ENCODE measurements around the gene VPS8. TPM values are rescaled to one million over a fixed set of nuclear protein-coding genes. Genes with fewer than 3 reads are reported as not detected.
A peak's percentile ranks its signal among the peaks of the same experiment; 100 is the strongest.

VPS8 gene
- total and polyA plus RNA-seq, 9 of the 15 experiments (the other 6 are each of a cell fraction or from before 2014, with no cell fraction given), result 7.2 to 41.0 (median 28.3) TPM

DNA sequence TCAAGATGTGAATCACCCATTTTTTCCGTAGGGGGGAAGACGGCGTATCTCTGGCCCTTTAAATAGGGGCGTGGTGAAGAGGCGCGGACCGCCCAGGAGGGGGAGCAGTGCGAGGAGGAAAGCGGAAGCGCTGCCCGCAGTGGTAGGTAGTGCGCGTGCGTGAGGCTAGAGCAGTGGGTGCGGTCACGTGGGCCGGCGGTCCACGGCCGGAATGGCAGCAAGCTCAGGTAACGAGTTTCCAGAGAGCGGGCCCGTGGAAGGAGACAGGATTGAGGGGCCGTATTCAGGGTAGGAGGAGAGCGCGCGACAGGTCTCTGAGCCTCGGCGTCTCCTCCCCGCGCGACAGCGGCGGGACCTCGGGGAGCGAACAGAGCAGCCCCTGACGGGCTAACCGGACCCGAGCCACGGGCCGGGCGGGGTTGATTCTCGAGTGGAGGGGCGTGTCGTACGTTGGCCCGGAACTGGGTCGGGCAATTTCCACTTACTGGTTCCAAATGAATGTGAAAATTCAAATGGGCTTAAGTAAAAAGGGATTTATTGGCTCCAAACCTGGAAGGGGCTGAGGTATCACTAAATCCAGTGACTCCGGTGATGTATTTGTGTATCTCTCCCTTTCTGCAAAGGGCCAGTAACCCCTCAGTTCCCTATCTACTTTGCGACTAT, at the start of gene VPS8 (continued):
- TF ChIP-seq HCFC1 (IDR thresholded peaks at IDR 0.05; ENCODE audit: low read depth, low read length) (peak; percentile 63), ELF2 (CRISPR knock-in tag; IDR thresholded peaks at IDR 0.05) (peak; percentile 85), SAP30 (IDR thresholded peaks at IDR 0.05; ENCODE audit: borderline replicate concordance, insufficient read depth, low read depth, low read length, poor library complexity, severe bottlenecking) (peak; percentile 89), JUN (IDR thresholded peaks at IDR 0.05; ENCODE audit: borderline replicate concordance, low read depth, low read length) (peak; percentile 58; the same call in 1 of the 2 replicates), JUN (CRISPR knock-in tag; IDR thresholded peaks at IDR 0.05; ENCODE audit: borderline replicate concordance) (no peak), CBFA2T2 (conservative IDR thresholded peaks at IDR 0.05) (peak; percentile 78), GABPB1 (CRISPR knock-in tag; IDR thresholded peaks at IDR 0.05) (peak; percentile 75; the same call in 1 of the 2 replicates), ZNF224 (CRISPR knock-in tag; IDR thresholded peaks at IDR 0.05) (no peak), RAD51 (IDR thresholded peaks at IDR 0.05; ENCODE audit: borderline replicate concordance, low read depth) (peak; percentile 97), POLR2A (conservative IDR thresholded peaks at IDR 0.05) (peak; percentile 93), ZNF263 (CRISPR knock-in tag; IDR thresholded peaks at IDR 0.05; ENCODE audit: borderline replicate concordance) (peak; percentile 57; the same call in 1 of the 2 replicates), CBFA2T3 (IDR thresholded peaks at IDR 0.05) (no peak), RBFOX2 (IDR thresholded peaks at IDR 0.05; ENCODE audit: low read depth, low read length) (peak; percentile 82), MBD2 (IDR thresholded peaks at IDR 0.05; ENCODE audit: borderline replicate concordance, low read depth) (no peak; the same call in none of the 2 replicates), SMAD4 (CRISPR knock-in tag; conservative IDR thresholded peaks at IDR 0.05) (no peak)
- TF ChIP-seq, protein P1, sequence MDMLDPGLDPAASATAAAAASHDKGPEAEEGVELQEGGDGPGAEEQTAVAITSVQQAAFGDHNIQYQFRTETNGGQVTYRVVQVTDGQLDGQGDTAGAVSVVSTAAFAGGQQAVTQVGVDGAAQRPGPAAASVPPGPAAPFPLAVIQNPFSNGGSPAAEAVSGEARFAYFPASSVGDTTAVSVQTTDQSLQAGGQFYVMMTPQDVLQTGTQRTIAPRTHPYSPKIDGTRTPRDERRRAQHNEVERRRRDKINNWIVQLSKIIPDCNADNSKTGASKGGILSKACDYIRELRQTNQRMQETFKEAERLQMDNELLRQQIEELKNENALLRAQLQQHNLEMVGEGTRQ (CRISPR knock-in tag; IDR thresholded peaks at IDR 0.05), result peak; percentile 99
- TF ChIP-seq, protein P2, sequence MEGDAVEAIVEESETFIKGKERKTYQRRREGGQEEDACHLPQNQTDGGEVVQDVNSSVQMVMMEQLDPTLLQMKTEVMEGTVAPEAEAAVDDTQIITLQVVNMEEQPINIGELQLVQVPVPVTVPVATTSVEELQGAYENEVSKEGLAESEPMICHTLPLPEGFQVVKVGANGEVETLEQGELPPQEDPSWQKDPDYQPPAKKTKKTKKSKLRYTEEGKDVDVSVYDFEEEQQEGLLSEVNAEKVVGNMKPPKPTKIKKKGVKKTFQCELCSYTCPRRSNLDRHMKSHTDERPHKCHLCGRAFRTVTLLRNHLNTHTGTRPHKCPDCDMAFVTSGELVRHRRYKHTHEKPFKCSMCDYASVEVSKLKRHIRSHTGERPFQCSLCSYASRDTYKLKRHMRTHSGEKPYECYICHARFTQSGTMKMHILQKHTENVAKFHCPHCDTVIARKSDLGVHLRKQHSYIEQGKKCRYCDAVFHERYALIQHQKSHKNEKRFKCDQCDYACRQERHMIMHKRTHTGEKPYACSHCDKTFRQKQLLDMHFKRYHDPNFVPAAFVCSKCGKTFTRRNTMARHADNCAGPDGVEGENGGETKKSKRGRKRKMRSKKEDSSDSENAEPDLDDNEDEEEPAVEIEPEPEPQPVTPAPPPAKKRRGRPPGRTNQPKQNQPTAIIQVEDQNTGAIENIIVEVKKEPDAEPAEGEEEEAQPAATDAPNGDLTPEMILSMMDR (IDR thresholded peaks at IDR 0.05 in 2 of 3, conservative IDR thresholded peaks at IDR 0.05 in 1 of 3; ENCODE audit: insufficient read depth in 2 of 3, low read depth in 1 of 3, low read length in 3 of 3), result peak; percentile 53 to 76 (median 69)
- TF ChIP-seq, protein P3, sequence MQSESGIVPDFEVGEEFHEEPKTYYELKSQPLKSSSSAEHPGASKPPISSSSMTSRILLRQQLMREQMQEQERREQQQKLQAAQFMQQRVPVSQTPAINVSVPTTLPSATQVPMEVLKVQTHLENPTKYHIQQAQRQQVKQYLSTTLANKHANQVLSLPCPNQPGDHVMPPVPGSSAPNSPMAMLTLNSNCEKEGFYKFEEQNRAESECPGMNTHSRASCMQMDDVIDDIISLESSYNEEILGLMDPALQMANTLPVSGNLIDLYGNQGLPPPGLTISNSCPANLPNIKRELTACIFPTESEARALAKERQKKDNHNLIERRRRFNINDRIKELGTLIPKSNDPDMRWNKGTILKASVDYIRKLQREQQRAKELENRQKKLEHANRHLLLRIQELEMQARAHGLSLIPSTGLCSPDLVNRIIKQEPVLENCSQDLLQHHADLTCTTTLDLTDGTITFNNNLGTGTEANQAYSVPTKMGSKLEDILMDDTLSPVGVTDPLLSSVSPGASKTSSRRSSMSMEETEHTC (IDR thresholded peaks at IDR 0.05), result peak; percentile 68
- TF ChIP-seq, protein P4, sequence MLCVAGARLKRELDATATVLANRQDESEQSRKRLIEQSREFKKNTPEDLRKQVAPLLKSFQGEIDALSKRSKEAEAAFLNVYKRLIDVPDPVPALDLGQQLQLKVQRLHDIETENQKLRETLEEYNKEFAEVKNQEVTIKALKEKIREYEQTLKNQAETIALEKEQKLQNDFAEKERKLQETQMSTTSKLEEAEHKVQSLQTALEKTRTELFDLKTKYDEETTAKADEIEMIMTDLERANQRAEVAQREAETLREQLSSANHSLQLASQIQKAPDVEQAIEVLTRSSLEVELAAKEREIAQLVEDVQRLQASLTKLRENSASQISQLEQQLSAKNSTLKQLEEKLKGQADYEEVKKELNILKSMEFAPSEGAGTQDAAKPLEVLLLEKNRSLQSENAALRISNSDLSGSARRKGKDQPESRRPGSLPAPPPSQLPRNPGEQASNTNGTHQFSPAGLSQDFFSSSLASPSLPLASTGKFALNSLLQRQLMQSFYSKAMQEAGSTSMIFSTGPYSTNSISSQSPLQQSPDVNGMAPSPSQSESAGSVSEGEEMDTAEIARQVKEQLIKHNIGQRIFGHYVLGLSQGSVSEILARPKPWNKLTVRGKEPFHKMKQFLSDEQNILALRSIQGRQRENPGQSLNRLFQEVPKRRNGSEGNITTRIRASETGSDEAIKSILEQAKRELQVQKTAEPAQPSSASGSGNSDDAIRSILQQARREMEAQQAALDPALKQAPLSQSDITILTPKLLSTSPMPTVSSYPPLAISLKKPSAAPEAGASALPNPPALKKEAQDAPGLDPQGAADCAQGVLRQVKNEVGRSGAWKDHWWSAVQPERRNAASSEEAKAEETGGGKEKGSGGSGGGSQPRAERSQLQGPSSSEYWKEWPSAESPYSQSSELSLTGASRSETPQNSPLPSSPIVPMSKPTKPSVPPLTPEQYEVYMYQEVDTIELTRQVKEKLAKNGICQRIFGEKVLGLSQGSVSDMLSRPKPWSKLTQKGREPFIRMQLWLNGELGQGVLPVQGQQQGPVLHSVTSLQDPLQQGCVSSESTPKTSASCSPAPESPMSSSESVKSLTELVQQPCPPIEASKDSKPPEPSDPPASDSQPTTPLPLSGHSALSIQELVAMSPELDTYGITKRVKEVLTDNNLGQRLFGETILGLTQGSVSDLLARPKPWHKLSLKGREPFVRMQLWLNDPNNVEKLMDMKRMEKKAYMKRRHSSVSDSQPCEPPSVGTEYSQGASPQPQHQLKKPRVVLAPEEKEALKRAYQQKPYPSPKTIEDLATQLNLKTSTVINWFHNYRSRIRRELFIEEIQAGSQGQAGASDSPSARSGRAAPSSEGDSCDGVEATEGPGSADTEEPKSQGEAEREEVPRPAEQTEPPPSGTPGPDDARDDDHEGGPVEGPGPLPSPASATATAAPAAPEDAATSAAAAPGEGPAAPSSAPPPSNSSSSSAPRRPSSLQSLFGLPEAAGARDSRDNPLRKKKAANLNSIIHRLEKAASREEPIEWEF (CRISPR knock-in tag; IDR thresholded peaks at IDR 0.05), result no peak

Measured in K562 (cell line).